Colonic mucosa (tissue), 4 donors: ENCODE results near the gene SLC24A5. TPM values are rescaled to one million over a fixed set of nuclear protein-coding genes. Genes with fewer than 3 reads are reported as not detected.
A peak's percentile ranks its signal among the peaks of the same experiment; 100 is the strongest.

Experiments
- DNase-seq: peaks from one replicate; pipeline ENCODE4 v3.0.0-alpha.2; 2020
- H3K27ac ChIP-seq: fragments of 200-600 bp; one replicate; pipeline ENCODE4 v1.8.0; 2021
- H3K27me3 ChIP-seq: fragments of 200-600 bp; one replicate; pipeline ENCODE4 v1.8.0; 2021
- H3K36me3 ChIP-seq: fragments of 200-600 bp; one replicate; pipeline ENCODE4 v1.8.0; 2021
- H3K4me1 ChIP-seq: fragments of 200-600 bp; one replicate; pipeline ENCODE4 v1.8.0; 2021; ENCODE audit warnings: mild to moderate bottlenecking
- H3K4me3 ChIP-seq: fragments of 200-600 bp; one replicate; pipeline ENCODE4 v1.8.0; 2021
- H3K9ac ChIP-seq, 2 donors: one replicate each; pipeline ENCODE4 v1.7.0; 2013; ENCODE audit warnings: control low read depth in 2 of 2, low read depth in 2 of 2, low read length in 2 of 2
- H3K9me3 ChIP-seq: fragments of 200-600 bp; one replicate; pipeline ENCODE4 v1.8.0; 2021
- intact Hi-C: fragments of 100-400 bp; cut with DNase I; formaldehyde crosslinking; loops from one replicate; pipeline ENCODE4 v1.14.1; 2022
- total RNA-seq, 2 donors: library from RNA; stranded (reverse); fragmentation: NEBNext Ultra II Directional in 1 of 2; extraction: Animal tissue kit (Norgen Biotek cat#: 25700) in 1 of 2; gene quantifications; one replicate each; pipeline ENCODE4 v1.2.1, GENCODE V29; 2021
- TF ChIP-seq, protein P1 (sequence below): fragments of 200-600 bp; IDR thresholded peaks from one replicate; pipeline ENCODE4 v1.8.0; 2022; ENCODE audit warnings: antibody characterized with exemption, mild to moderate bottlenecking
- donor health status: healthy.
- donor health status: DM: no; HTN: no; CAD: no.
- donor health status: DM: no; HTN: no; CAD: no.

Gene SLC24A5
- total RNA-seq, 2 donors from 2014 or later = not detected

- no peak overlapping the region for H3K27ac ChIP-seq
- no peak for DNase-seq
- no peaks in the 10 kb centered on the region for H3K4me1 ChIP-seq
- H3K36me3 ChIP-seq = no peaks in the 10 kb centered on the region
- no peaks in the 10 kb centered on the region for H3K9me3 ChIP-seq
- intact Hi-C loops = no loop called here
- peak overlapping the region; percentile 46 for H3K4me3 ChIP-seq
- TF ChIP-seq, protein P1, sequence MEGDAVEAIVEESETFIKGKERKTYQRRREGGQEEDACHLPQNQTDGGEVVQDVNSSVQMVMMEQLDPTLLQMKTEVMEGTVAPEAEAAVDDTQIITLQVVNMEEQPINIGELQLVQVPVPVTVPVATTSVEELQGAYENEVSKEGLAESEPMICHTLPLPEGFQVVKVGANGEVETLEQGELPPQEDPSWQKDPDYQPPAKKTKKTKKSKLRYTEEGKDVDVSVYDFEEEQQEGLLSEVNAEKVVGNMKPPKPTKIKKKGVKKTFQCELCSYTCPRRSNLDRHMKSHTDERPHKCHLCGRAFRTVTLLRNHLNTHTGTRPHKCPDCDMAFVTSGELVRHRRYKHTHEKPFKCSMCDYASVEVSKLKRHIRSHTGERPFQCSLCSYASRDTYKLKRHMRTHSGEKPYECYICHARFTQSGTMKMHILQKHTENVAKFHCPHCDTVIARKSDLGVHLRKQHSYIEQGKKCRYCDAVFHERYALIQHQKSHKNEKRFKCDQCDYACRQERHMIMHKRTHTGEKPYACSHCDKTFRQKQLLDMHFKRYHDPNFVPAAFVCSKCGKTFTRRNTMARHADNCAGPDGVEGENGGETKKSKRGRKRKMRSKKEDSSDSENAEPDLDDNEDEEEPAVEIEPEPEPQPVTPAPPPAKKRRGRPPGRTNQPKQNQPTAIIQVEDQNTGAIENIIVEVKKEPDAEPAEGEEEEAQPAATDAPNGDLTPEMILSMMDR = no peak
- no peak overlapping the region for H3K9ac ChIP-seq
- H3K27me3 ChIP-seq = no peaks in the 10 kb centered on the region
Observed at GRCh38 chr15:48178648-48178931, 57.8 kb downstream of the SLC24A5 start.

GRCh38 chr15:48182749-48183148 is 62.0 kb downstream of the SLC24A5 start:
- Histone ChIP-seq H3K9me3 (no peaks in the 10 kb centered on the region), H3K27me3 (no peaks in the 10 kb centered on the region), H3K4me3 (no peak overlapping the region), H3K9ac (no peak overlapping the region), H3K4me1 (no peaks in the 10 kb centered on the region), H3K36me3 (no peaks in the 10 kb centered on the region), H3K27ac (no peak overlapping the region)
- DNase-seq = no peak
- TF ChIP-seq, protein P1 = no peak
- intact Hi-C loops = no loop called here

DNA sequence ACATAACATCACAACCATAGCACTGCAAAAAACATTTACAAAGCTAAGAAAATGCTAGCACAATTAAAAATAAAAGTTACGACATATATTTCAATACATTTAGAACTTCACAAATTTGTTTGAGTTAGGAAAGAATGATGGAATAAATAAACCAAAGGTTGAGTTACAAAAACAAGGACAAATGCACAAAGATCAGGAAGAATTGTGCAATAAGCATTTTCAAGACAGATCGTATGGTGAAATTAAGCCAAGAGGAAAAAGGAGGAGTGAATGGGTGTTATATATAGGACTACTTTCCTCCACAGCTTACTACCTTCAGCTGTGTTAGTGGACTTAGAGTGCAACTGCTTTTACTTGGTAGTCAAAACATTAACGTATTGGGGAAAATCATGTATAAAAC is 64.7 kb downstream of the SLC24A5 start:
- intact Hi-C loops = no loop called here
- TF ChIP-seq, protein P1 = no peak
- no peaks in the 10 kb centered on the region for H3K27me3 ChIP-seq
- H3K27ac ChIP-seq = no peak overlapping the region
- H3K4me3 ChIP-seq = no peak overlapping the region
- DNase-seq = no peak
- no peaks in the 10 kb centered on the region for H3K4me1 ChIP-seq
- H3K9ac ChIP-seq = no peak overlapping the region
- H3K9me3 ChIP-seq = no peaks in the 10 kb centered on the region
- H3K36me3 ChIP-seq = no peaks in the 10 kb centered on the region

DNA sequence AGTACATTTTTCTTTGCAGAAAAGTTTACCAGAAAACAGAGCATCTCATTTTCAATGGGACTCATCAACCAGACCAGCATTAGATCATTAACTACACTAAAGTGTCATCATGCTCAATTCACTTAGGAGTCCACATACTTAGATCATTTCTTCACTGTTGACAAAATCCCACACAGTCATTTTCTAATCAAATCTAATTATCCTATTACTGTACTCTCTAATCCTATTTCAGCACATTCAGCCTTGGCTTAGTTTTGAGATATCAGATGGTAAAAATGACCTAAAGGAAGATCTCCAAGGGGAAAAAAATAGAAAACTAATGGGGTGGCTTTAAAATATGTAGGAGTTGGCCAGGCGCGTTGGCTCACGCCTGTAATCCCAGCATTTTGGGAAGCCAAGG is 65.5 kb downstream of the SLC24A5 start:
- Histone ChIP-seq H3K4me3 (no peak overlapping the region), H3K9ac (no peak overlapping the region), H3K36me3 (no peaks in the 10 kb centered on the region), H3K27me3 (no peaks in the 10 kb centered on the region), H3K27ac (no peak overlapping the region), H3K9me3 (no peaks in the 10 kb centered on the region), H3K4me1 (no peaks in the 10 kb centered on the region)
- TF ChIP-seq, protein P1 = no peak
- DNase-seq = no peak
- intact Hi-C loops = no loop called here

DNA sequence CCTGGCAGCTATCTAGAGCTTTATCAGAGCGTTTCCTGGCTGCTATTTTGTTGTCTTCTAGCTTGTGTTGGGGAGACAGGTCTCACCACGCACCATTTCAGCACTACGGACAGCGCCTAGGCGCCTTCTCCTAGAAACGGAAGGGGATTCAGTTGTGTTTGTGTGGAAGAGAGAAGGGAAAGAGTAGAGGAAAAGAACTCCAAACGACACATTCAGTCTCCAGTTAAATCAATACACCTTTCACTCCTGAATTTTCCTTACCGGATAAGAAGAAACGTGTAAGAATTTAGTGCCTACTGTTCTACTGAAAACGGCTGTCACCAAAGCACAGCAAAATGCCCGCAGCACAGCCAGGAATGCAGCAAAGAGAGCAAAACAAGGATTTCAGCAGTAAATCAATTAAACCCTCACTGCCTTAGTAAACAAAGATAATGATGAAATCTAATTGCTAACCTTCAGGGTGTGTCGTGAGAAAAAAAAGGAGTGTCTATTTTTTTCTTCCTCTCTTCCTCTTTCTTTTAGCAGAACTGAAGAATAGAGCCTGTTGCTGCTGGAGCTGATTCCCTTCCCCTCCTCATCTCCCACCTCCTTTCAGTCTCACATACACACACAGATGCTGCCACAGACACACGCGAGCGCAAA is 70.3 kb downstream of the SLC24A5 start:
- H3K4me3 ChIP-seq = peak overlapping the region; percentile 17
- DNase-seq = peak; percentile 82
- intact Hi-C loops = no loop called here

More for the DNA sequence above, 70.3 kb downstream of the SLC24A5 start:
- Histone ChIP-seq H3K9ac (no peak overlapping the region), H3K27ac (no peak overlapping the region), H3K9me3 (no peaks in the 10 kb centered on the region), H3K27me3 (no peaks in the 10 kb centered on the region), H3K4me1 (no peaks in the 10 kb centered on the region), H3K36me3 (no peaks in the 10 kb centered on the region)
- TF ChIP-seq, protein P1 = no peak
